ENCODE results near the gene NCOR1. TPM values are rescaled to one million over a fixed set of nuclear protein-coding genes. Genes with fewer than 3 reads are reported as not detected.

Gene NCOR1
- total RNA-seq, 1 experiment from 2014 or later: 124 TPM

DNA sequence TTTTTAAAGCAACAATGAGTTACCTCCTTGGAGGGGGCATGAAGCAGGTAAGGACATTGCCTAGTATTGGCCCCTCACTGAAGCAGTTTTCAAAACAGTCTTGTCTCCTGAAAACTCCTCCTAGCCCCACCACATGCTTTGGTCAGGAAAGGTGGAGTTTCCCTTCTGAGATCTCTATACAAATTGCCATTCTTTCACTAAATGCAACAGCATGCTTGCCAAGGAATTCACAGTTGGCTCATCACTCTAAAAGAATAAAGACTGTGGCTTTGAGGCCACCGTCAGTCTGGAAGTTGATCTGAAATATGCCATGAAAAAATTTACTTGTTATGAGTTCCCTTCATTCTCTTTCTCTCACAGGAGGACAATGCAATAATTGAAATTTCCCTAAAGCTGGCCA, 211.5 kb downstream of the NCOR1 start:
- ATAC-seq: no peak
- H3K4me1 Mint-ChIP-seq: peaks cover 17% of the 10 kb centered on the region
- CTCF ChIA-PET: no interaction called here
- peaks cover 10% of the 10 kb centered on the region for H3K9me3 Mint-ChIP-seq
- no peaks in the 10 kb centered on the region for H3K27me3 Mint-ChIP-seq (ENCODE audit: low read depth)
- DNase-seq (ENCODE audit: low spot score): no peak
- POLR2A ChIA-PET: no interaction called here
- H3K4me3 Mint-ChIP-seq: no peak overlapping the region
- TF ChIP-seq, protein P1, sequence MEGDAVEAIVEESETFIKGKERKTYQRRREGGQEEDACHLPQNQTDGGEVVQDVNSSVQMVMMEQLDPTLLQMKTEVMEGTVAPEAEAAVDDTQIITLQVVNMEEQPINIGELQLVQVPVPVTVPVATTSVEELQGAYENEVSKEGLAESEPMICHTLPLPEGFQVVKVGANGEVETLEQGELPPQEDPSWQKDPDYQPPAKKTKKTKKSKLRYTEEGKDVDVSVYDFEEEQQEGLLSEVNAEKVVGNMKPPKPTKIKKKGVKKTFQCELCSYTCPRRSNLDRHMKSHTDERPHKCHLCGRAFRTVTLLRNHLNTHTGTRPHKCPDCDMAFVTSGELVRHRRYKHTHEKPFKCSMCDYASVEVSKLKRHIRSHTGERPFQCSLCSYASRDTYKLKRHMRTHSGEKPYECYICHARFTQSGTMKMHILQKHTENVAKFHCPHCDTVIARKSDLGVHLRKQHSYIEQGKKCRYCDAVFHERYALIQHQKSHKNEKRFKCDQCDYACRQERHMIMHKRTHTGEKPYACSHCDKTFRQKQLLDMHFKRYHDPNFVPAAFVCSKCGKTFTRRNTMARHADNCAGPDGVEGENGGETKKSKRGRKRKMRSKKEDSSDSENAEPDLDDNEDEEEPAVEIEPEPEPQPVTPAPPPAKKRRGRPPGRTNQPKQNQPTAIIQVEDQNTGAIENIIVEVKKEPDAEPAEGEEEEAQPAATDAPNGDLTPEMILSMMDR (IDR thresholded peaks at IDR 0.05): no peak
- no peak for TF ChIP-seq ZNF263 (CRISPR knock-in tag; IDR thresholded peaks at IDR 0.05; ENCODE audit: low read depth)
- no peak for TF ChIP-seq TEAD4 (CRISPR knock-in tag; IDR thresholded peaks at IDR 0.05)
- TF ChIP-seq, protein P2, sequence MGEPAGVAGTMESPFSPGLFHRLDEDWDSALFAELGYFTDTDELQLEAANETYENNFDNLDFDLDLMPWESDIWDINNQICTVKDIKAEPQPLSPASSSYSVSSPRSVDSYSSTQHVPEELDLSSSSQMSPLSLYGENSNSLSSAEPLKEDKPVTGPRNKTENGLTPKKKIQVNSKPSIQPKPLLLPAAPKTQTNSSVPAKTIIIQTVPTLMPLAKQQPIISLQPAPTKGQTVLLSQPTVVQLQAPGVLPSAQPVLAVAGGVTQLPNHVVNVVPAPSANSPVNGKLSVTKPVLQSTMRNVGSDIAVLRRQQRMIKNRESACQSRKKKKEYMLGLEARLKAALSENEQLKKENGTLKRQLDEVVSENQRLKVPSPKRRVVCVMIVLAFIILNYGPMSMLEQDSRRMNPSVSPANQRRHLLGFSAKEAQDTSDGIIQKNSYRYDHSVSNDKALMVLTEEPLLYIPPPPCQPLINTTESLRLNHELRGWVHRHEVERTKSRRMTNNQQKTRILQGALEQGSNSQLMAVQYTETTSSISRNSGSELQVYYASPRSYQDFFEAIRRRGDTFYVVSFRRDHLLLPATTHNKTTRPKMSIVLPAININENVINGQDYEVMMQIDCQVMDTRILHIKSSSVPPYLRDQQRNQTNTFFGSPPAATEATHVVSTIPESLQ (CRISPR knock-in tag; IDR thresholded peaks at IDR 0.05): no peak
- no peak for TF ChIP-seq SMAD4 (CRISPR knock-in tag; IDR thresholded peaks at IDR 0.05)
- TF ChIP-seq ESRRA (CRISPR knock-in tag; IDR thresholded peaks at IDR 0.05; ENCODE audit: borderline replicate concordance): no peak
- no peak for TF ChIP-seq ZNF512 (CRISPR knock-in tag; IDR thresholded peaks at IDR 0.05; ENCODE audit: borderline replicate concordance)
- TF ChIP-seq ZNF396 (CRISPR knock-in tag; IDR thresholded peaks at IDR 0.05; ENCODE audit: borderline replicate concordance): no peak
- TF ChIP-seq SMAD3 (CRISPR knock-in tag; IDR thresholded peaks at IDR 0.05; ENCODE audit: borderline replicate concordance): no peak
- TF ChIP-seq, protein P3, sequence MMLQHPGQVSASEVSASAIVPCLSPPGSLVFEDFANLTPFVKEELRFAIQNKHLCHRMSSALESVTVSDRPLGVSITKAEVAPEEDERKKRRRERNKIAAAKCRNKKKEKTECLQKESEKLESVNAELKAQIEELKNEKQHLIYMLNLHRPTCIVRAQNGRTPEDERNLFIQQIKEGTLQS (CRISPR knock-in tag; conservative IDR thresholded peaks at IDR 0.05): no peak
- TF ChIP-seq, protein P4, sequence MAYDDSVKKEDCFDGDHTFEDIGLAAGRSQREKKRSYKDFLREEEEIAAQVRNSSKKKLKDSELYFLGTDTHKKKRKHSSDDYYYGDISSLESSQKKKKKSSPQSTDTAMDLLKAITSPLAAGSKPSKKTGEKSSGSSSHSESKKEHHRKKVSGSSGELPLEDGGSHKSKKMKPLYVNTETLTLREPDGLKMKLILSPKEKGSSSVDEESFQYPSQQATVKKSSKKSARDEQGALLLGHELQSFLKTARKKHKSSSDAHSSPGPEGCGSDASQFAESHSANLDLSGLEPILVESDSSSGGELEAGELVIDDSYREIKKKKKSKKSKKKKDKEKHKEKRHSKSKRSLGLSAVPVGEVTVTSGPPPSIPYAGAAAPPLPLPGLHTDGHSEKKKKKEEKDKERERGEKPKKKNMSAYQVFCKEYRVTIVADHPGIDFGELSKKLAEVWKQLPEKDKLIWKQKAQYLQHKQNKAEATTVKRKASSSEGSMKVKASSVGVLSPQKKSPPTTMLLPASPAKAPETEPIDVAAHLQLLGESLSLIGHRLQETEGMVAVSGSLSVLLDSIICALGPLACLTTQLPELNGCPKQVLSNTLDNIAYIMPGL (CRISPR knock-in tag; IDR thresholded peaks at IDR 0.05): no peak
- TF ChIP-seq RORB (CRISPR knock-in tag; IDR thresholded peaks at IDR 0.05): no peak
- TF ChIP-seq SOX15 (CRISPR knock-in tag; IDR thresholded peaks at IDR 0.05): no peak
- TF ChIP-seq CREM (CRISPR knock-in tag; IDR thresholded peaks at IDR 0.05): no peak
- no peak for TF ChIP-seq MXD4 (CRISPR knock-in tag; IDR thresholded peaks at IDR 0.05; ENCODE audit: borderline replicate concordance)
- TF ChIP-seq NR2C2 (CRISPR knock-in tag; IDR thresholded peaks at IDR 0.05): no peak
- no peak for TF ChIP-seq MYBL2 (CRISPR knock-in tag; IDR thresholded peaks at IDR 0.05)
- TF ChIP-seq GTF2I (CRISPR knock-in tag; conservative IDR thresholded peaks at IDR 0.05): no peak
- TF ChIP-seq ZNF138 (CRISPR knock-in tag; conservative IDR thresholded peaks at IDR 0.05): no peak
- H3K36me3 Mint-ChIP-seq: peaks cover 82% of the 10 kb centered on the region
- no peak overlapping the region for H3K27ac Mint-ChIP-seq

- H3K36me3 Mint-ChIP-seq: peaks cover 71% of the 10 kb centered on the region
- no peak for DNase-seq (ENCODE audit: low spot score)
- no peak for TF ChIP-seq SOX15 (CRISPR knock-in tag; IDR thresholded peaks at IDR 0.05)
- no peak for TF ChIP-seq USF1 (CRISPR knock-in tag; IDR thresholded peaks at IDR 0.05)
- TF ChIP-seq NR1H2 (CRISPR knock-in tag; IDR thresholded peaks at IDR 0.05): no peak
- no peak for TF ChIP-seq ZSCAN18 (CRISPR knock-in tag; IDR thresholded peaks at IDR 0.05)
- TF ChIP-seq ZNF512 (CRISPR knock-in tag; IDR thresholded peaks at IDR 0.05; ENCODE audit: borderline replicate concordance): no peak
- no peak for TF ChIP-seq ZNF396 (CRISPR knock-in tag; IDR thresholded peaks at IDR 0.05; ENCODE audit: borderline replicate concordance)
- no peak for TF ChIP-seq IRF2 (CRISPR knock-in tag; IDR thresholded peaks at IDR 0.05; ENCODE audit: borderline replicate concordance, low read depth)
- TF ChIP-seq CBFB (CRISPR knock-in tag; IDR thresholded peaks at IDR 0.05; ENCODE audit: low read depth): no peak
Observed at GRCh38 chr17:16002708-16003260, 212.6 kb downstream of the NCOR1 start.

More at GRCh38 chr17:16002708-16003260, 212.6 kb downstream of the NCOR1 start:
- no peak for ATAC-seq
- peaks cover 17% of the 10 kb centered on the region for H3K4me1 Mint-ChIP-seq
- POLR2A ChIA-PET: no interaction called here
- no peaks in the 10 kb centered on the region for H3K27me3 Mint-ChIP-seq (ENCODE audit: low read depth)
- CTCF ChIA-PET: no interaction called here
- no peak overlapping the region for H3K27ac Mint-ChIP-seq
- H3K9me3 Mint-ChIP-seq: peaks cover 10% of the 10 kb centered on the region
- no peak overlapping the region for H3K4me3 Mint-ChIP-seq

Measured in WTC11 (cell line).